Measurements from ENCODE around the gene RAX2. TPM values are rescaled to one million over a fixed set of nuclear protein-coding genes. Genes with fewer than 3 reads are reported as not detected.

The RAX2 gene
- total and polyA plus RNA-seq, 9 donors, result 0.13 TPM; not detected in 7

DNA sequence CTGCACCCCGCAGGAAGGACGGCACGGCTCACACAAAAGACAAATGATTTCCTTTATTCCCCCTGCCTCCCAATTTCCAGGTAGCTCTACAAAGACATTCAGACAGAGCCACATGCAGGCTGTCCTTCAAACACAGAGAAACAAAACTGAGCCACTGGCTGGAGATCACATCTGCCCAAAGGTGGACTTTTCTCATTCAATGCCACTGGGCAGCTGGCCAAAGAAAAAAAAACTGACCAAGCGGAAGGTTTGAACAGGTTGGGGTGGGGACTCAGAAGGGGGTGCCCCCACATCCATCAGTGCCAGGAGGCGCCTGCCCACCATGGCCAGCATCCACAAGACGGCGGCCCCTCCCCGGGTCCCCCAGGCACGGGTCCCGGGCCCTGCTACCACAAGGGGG lies 32.0 kb upstream of the RAX2 start:
- intact Hi-C loops (cut with DNase I), result no loop called here
- 45 to 52% (median 49%) methylated on average over 10 of the region's 10 CpGs for WGBS, 3 donors

DNA sequence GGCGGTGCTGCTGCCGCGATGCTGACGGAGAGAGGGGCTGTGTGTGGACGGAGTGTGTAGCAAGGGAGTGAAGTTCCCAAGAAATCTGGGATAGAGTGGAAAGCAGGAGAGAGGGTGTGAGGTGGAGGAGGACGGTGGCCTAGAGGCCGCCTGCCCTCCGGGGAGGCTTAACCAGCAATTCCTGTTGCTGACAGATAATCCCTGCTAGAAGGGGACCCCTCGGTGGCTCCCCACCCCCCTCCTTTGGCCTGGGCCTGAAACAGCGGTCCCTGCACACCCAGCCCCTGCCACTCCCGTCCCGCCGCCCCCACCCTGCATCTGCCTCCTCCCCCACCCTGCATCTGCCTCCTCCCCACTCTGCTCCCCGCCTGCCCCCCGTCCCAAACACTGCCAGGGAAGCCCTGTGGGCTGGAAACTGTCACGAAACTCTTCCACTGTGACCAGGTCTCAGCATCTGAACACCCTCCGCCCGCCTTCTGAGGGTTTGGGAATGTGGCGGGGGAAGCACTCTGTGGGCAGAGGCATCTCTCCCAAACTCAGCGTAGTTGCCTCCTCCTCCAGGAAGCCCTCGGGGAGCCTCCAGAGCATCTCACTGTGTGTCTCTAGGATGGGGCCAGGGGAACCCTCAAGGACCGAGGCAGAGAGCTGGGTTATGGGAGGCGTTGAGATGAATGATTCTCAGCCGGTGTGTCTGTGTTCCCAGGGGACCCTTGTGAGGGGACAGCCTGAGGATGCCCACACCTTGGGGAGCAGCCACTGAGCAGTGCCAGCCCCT lies 31.3 kb upstream of the RAX2 start:
- Histone ChIP-seq H3K4me1 (ENCODE audit: insufficient read depth) (peaks cover 1% of the 10 kb centered on the region), H3K27me3 (no peaks in the 10 kb centered on the region), H3K27ac (no peak overlapping the region), H3K36me3 (no peaks in the 10 kb centered on the region), H3K4me3 (no peak overlapping the region), H3K9me3 (no peaks in the 10 kb centered on the region)
- DNase-seq, result no peak
- WGBS, 3 donors, result 67 to 78% (median 69%) methylated on average over 24 of the region's 24 CpGs
- TF ChIP-seq POLR2A (IDR thresholded peaks at IDR 0.05) (no peak), EP300 (IDR thresholded peaks at IDR 0.05) (no peak)
- TF ChIP-seq, protein P1, sequence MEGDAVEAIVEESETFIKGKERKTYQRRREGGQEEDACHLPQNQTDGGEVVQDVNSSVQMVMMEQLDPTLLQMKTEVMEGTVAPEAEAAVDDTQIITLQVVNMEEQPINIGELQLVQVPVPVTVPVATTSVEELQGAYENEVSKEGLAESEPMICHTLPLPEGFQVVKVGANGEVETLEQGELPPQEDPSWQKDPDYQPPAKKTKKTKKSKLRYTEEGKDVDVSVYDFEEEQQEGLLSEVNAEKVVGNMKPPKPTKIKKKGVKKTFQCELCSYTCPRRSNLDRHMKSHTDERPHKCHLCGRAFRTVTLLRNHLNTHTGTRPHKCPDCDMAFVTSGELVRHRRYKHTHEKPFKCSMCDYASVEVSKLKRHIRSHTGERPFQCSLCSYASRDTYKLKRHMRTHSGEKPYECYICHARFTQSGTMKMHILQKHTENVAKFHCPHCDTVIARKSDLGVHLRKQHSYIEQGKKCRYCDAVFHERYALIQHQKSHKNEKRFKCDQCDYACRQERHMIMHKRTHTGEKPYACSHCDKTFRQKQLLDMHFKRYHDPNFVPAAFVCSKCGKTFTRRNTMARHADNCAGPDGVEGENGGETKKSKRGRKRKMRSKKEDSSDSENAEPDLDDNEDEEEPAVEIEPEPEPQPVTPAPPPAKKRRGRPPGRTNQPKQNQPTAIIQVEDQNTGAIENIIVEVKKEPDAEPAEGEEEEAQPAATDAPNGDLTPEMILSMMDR (IDR thresholded peaks at IDR 0.05), result no peak
- intact Hi-C loops (cut with DNase I), result no loop called here

More for the DNA sequence above, 32.0 kb upstream of the RAX2 start:
- Histone ChIP-seq H3K27me3 (no peaks in the 10 kb centered on the region), H3K4me1 (ENCODE audit: insufficient read depth) (peaks cover 1% of the 10 kb centered on the region), H3K27ac (no peak overlapping the region), H3K4me3 (no peak overlapping the region), H3K9me3 (no peaks in the 10 kb centered on the region), H3K36me3 (no peaks in the 10 kb centered on the region)
- TF ChIP-seq EP300 (IDR thresholded peaks at IDR 0.05) (no peak), POLR2A (IDR thresholded peaks at IDR 0.05) (no peak)
- TF ChIP-seq, protein P1 (IDR thresholded peaks at IDR 0.05), result no peak
- no peak for DNase-seq

DNA sequence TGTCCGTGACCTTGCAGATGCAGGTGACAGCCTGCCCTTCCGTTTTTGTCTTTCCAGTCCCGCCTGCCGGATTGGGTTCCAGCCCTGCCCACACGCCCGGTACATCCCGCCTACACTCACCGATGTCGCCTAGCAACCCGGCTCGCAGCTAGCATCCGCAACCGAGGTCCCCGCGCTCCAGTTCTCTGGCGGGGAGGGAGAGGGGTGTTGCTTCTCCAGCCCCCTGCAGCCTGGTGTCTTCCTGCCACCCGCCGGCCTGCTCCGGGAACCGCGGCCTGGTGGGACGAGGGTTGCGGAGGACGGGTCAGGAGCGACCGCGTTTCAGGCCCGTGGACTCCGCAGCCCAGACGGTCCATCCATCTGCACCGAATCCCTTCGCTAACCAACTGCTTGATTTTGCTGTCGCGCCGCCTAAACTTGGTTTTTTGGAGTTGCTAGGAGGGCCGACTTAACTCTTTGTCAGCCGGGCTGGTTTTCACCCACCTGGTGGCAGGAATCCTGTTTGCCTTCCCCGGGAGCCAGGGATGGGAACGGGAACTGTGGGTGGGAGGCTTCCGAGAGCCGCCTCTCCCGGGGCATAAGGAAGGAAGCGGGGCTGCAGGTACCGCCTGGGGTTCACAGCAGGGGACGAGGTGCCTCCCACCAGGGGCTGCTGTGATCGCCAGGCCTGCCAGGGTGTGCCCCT lies 29.5 kb upstream of the RAX2 start:
- no peak for TF ChIP-seq POLR2A (IDR thresholded peaks at IDR 0.05)
- no peak for TF ChIP-seq EP300 (IDR thresholded peaks at IDR 0.05)
- WGBS, 3 donors, result 2 to 6% (median 3%) methylated on average over 39 to 46 of the region's 46 CpGs
- H3K4me1 ChIP-seq (ENCODE audit: insufficient read depth), result peaks cover 1% of the 10 kb centered on the region
- no peak overlapping the region for H3K4me3 ChIP-seq
- no peaks in the 10 kb centered on the region for H3K27me3 ChIP-seq
- H3K27ac ChIP-seq, result no peak overlapping the region
- H3K36me3 ChIP-seq, result no peaks in the 10 kb centered on the region
- intact Hi-C loops (cut with DNase I), result no loop called here
- peak in 2 of 5 donors; percentile 28 to 43 for DNase-seq
- H3K9me3 ChIP-seq, result peaks cover 0 to under 1% of the 10 kb centered on the region in 2 donors

DNA sequence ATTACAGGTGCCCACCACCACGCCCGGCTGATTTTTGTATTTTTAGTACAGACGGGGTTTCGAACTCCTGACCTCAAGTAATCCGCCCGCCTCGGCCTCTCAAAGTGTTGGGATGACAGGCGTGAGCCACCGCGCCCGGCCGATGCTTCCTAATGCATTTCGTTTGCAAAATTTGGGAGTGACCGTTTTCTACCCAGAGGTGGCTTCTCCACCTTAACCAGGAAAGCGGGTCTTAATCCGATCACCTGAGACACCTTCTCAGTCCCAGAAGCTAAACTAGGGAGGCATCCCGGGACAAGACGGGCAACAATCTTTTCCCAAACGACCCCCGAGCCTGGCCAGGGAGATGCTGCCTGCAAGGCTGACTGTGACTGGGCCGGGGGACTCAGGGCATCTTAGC lies 29.0 kb upstream of the RAX2 start:
- no peak for DNase-seq
- 27 to 36% (median 33%) methylated on average over 20 to 21 of the region's 21 CpGs for WGBS, 3 donors
- intact Hi-C loops (cut with DNase I), result no loop called here
- Histone ChIP-seq H3K27me3 (no peaks in the 10 kb centered on the region), H3K4me1 (ENCODE audit: insufficient read depth) (peaks cover 1% of the 10 kb centered on the region), H3K27ac (no peak overlapping the region), H3K4me3 (no peak overlapping the region), H3K9me3 (peaks cover 0 to 3% of the 10 kb centered on the region in 2 donors), H3K36me3 (no peaks in the 10 kb centered on the region)
- TF ChIP-seq EP300 (IDR thresholded peaks at IDR 0.05) (no peak), POLR2A (IDR thresholded peaks at IDR 0.05) (no peak)
- TF ChIP-seq, protein P1 (IDR thresholded peaks at IDR 0.05), result no peak

DNA sequence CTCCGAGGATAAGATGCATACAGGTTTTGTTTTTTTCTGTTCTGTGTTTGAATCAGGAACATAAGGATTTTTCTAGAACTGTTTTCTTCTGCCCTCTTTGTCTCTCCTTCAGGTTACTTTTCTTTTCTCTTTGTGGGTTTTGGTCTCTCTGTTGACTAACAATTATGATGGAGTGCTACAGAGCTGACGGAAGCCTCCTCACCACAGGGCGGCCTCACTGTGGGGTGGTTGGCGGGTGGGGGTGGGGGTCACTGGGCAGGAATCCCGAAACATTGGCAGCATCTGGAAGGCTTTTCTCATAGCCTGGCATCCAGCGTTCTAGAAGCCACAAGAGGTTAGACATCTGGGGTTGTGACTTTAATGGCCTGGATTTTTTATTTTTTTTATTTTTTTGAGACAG lies 26.1 kb upstream of the RAX2 start:
- Histone ChIP-seq H3K4me3 (no peak overlapping the region), H3K27ac (no peak overlapping the region), H3K27me3 (no peaks in the 10 kb centered on the region), H3K36me3 (no peaks in the 10 kb centered on the region), H3K9me3 (peaks cover 0 to 3% of the 10 kb centered on the region in 2 donors), H3K4me1 (ENCODE audit: insufficient read depth) (peaks cover 1% of the 10 kb centered on the region)
- TF ChIP-seq POLR2A (IDR thresholded peaks at IDR 0.05) (no peak), EP300 (IDR thresholded peaks at IDR 0.05) (no peak)
- TF ChIP-seq, protein P1 (IDR thresholded peaks at IDR 0.05), result no peak
- no peak for DNase-seq
- intact Hi-C loops (cut with DNase I), result no loop called here
- WGBS, 3 donors, result 66 to 71% (median 71%) methylated on average over 6 of the region's 6 CpGs

All from ovary (tissue), 9 donors.